ENCODE data around the gene EMP2. TPM values are rescaled to one million over a fixed set of nuclear protein-coding genes. Genes with fewer than 3 reads are reported as not detected.

The EMP2 gene
- total and polyA plus RNA-seq, 8 donors: 58.2 to 487 (median 67.6) TPM

GRCh38 chr16:10592611-10593010 is 12.2 kb upstream of the EMP2 start:
- DNase-seq (no peak), ATAC-seq (no peak)
- no peak overlapping the region for H3K4me3 ChIP-seq
- H3K9me3 ChIP-seq: no peaks in the 10 kb centered on the region
- H3K4me1 ChIP-seq: peaks cover 2 to 7% of the 10 kb centered on the region in 2 donors
- intact Hi-C loops (cut with DNase I): no loop called here
- no peaks in the 10 kb centered on the region for H3K27me3 ChIP-seq
- TF ChIP-seq, protein P1, sequence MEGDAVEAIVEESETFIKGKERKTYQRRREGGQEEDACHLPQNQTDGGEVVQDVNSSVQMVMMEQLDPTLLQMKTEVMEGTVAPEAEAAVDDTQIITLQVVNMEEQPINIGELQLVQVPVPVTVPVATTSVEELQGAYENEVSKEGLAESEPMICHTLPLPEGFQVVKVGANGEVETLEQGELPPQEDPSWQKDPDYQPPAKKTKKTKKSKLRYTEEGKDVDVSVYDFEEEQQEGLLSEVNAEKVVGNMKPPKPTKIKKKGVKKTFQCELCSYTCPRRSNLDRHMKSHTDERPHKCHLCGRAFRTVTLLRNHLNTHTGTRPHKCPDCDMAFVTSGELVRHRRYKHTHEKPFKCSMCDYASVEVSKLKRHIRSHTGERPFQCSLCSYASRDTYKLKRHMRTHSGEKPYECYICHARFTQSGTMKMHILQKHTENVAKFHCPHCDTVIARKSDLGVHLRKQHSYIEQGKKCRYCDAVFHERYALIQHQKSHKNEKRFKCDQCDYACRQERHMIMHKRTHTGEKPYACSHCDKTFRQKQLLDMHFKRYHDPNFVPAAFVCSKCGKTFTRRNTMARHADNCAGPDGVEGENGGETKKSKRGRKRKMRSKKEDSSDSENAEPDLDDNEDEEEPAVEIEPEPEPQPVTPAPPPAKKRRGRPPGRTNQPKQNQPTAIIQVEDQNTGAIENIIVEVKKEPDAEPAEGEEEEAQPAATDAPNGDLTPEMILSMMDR (IDR thresholded peaks at IDR 0.05): no peak
- no peaks in the 10 kb centered on the region for H3K36me3 ChIP-seq
- H3K27ac ChIP-seq: no peak overlapping the region

- H3K4me1 ChIP-seq: peaks cover 2 to 7% of the 10 kb centered on the region in 2 donors
- no peaks in the 10 kb centered on the region for H3K36me3 ChIP-seq
- H3K4me3 ChIP-seq: no peak overlapping the region
- no peaks in the 10 kb centered on the region for H3K27me3 ChIP-seq
- no peaks in the 10 kb centered on the region for H3K9me3 ChIP-seq
- TF ChIP-seq, protein P1 (IDR thresholded peaks at IDR 0.05): no peak
- ATAC-seq (peak; percentile 38), DNase-seq (no peak)
- no peak overlapping the region for H3K27ac ChIP-seq
- intact Hi-C loops (cut with DNase I): no loop called here
These were observed 9.9 kb upstream of the EMP2 start for GRCh38 chr16:10590342-10590741.

- ATAC-seq (no peak), DNase-seq (no peak)
- Histone ChIP-seq H3K9me3 (no peaks in the 10 kb centered on the region), H3K36me3 (no peaks in the 10 kb centered on the region), H3K4me1 (no peaks in the 10 kb centered on the region), H3K27me3 (no peaks in the 10 kb centered on the region), H3K27ac (no peak overlapping the region), H3K4me3 (no peak overlapping the region)
- intact Hi-C loops (cut with DNase I): no loop called here
- TF ChIP-seq, protein P1 (IDR thresholded peaks at IDR 0.05): no peak
These were observed 8.7 kb upstream of the EMP2 start for GRCh38 chr16:10589109-10589508.

DNA sequence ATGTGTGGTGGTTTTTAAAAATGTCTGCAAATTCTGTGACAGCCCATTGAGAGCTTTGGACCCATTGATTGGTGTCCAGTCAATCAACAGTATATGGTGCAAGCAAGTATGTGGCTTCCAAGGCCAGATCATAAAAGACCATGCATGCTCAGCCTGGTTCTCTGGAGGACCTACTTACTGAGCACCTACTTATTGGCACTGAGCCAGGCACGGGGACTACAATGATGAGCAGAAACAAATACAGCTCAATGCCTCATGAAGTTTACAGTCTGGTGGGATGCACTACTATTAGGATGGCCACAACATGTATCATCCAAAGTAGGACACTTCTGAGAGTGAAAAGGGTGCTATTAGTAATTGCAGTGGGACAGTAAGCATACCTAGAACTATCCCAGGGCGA is 7.2 kb upstream of the EMP2 start:
- intact Hi-C loops (cut with DNase I): no loop called here
- TF ChIP-seq, protein P1 (IDR thresholded peaks at IDR 0.05): no peak
- no peak for ATAC-seq

DNA sequence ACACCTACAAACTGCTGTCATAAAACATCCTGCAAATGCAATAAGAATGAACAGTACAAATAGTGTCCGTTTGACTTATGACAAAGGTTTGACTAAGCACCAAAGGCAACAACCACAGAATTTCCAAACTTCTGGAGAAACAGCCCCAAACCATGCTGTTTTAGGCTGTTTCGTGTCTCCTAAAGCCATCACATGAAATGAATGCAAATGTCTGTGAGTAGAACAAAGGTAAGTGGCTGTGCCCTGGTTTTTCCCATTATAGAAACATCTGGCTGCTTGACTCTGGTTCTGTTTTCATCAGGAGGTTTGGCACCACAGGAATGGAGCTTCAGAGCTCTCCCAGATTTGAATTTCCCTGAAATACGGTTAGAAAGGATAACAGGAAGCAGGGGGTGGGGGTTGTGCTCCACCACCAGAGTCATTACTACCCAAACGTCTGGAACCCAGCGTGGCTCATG is 4.6 kb upstream of the EMP2 start:
- no peaks in the 10 kb centered on the region for H3K9me3 ChIP-seq
- peaks cover 4 to 5% of the 10 kb centered on the region in 2 donors for H3K4me1 ChIP-seq
- H3K27ac ChIP-seq: no peak overlapping the region
- no peak for DNase-seq
- TF ChIP-seq, protein P1 (IDR thresholded peaks at IDR 0.05): no peak
- H3K36me3 ChIP-seq: no peaks in the 10 kb centered on the region
- no peak overlapping the region for H3K4me3 ChIP-seq
- peaks cover 0 to 14% of the 10 kb centered on the region in 2 donors for H3K27me3 ChIP-seq
- intact Hi-C loops (cut with DNase I): no loop called here
- no peak for ATAC-seq

More for the DNA sequence above, 7.2 kb upstream of the EMP2 start:
- DNase-seq: no peak
- H3K4me1 ChIP-seq: no peaks in the 10 kb centered on the region
- no peaks in the 10 kb centered on the region for H3K36me3 ChIP-seq
- H3K27ac ChIP-seq: no peak overlapping the region
- no peaks in the 10 kb centered on the region for H3K27me3 ChIP-seq
- no peak overlapping the region for H3K4me3 ChIP-seq
- H3K9me3 ChIP-seq: no peaks in the 10 kb centered on the region
